Heart right ventricle (tissue), 16 donors: ENCODE results near the gene MLLT3. TPM values are rescaled to one million over a fixed set of nuclear protein-coding genes. Genes with fewer than 3 reads are reported as not detected.
A peak's percentile ranks its signal among the peaks of the same experiment; 100 is the strongest.

ENCODE experiments used
- ATAC-seq, 8 donors: fragments of 200-7000 bp; cut with Tn5 transposase; one replicate each; pipeline ENCODE4 v1.9.1; 2020; ENCODE audit warnings: mild to moderate bottlenecking in 8 of 8, moderate library complexity in 8 of 8, moderate number of reproducible peaks in 1 of 8
- DNase-seq, 2 donors: peaks; one replicate each; pipeline ENCODE4 v3.0.0-alpha.2; 2020
- H3K27ac ChIP-seq, 10 donors: fragments of 200-600 bp; sonication (generic) in 2 of 10; one replicate each; pipeline versions ENCODE4 v1.5.0 to v1.8.0; 2020 to 2022; ENCODE audit warnings: mild to moderate bottlenecking in 3 of 10
- H3K27me3 ChIP-seq, 7 donors: fragments of 200-600 bp; one replicate each; pipeline ENCODE4 v1.8.0; 2021 to 2022; ENCODE audit warnings: mild to moderate bottlenecking in 2 of 7
- H3K36me3 ChIP-seq, 9 donors: fragments of 200-600 bp; sonication (generic) in 1 of 9; one replicate each; pipeline versions ENCODE4 v1.5.0 to v1.8.0; 2020 to 2022; ENCODE audit warnings: mild to moderate bottlenecking in 2 of 9
- H3K4me1 ChIP-seq, 9 donors: fragments of 200-600 bp; sonication (generic) in 1 of 9; one replicate each; pipeline versions ENCODE4 v1.5.0 to v1.8.0; 2020 to 2022; ENCODE audit warnings: mild to moderate bottlenecking in 4 of 9
- H3K4me3 ChIP-seq, 10 donors: fragments of 200-600 bp; sonication (generic) in 2 of 10; one replicate each; pipeline versions ENCODE4 v1.5.0 to v1.8.0; 2020 to 2022; ENCODE audit warnings: mild to moderate bottlenecking in 7 of 10, moderate library complexity in 2 of 10
- H3K9me3 ChIP-seq, 11 donors: fragments of 200-600 bp in 10 of 11; sonication (generic) in 2 of 11; one replicate each; pipeline versions ENCODE4 v1.5.0 to v1.8.0; 2013 to 2022; ENCODE audit warnings: mild to moderate bottlenecking in 2 of 11, control low read depth in 1 of 11, moderate library complexity in 1 of 11
- CTCF ChIP-seq, 9 donors: fragments of 200-600 bp; sonication (generic) in 2 of 9; IDR thresholded peaks; one replicate each; pipeline versions ENCODE4 v1.5.0 to v1.8.0; 2021 to 2022; ENCODE audit warnings: antibody characterized with exemption in 9 of 9, mild to moderate bottlenecking in 5 of 9, moderate library complexity in 1 of 9
- WGBS, 2 donors: extraction: QIAGEN DNeasy Blood & Tissue Kit; methylation state at CpG; one replicate each; pipeline ENCODE4 v1.1.7; 2013; ENCODE audit warnings: inconsistent platforms in 1 of 2; 5-methylcytosine and 5-hydroxymethylcytosine counted together
- intact Hi-C, 10 donors: fragments of 100-400 bp; cut with DNase I; formaldehyde crosslinking; loops; one replicate each; pipeline versions ENCODE4 v1.11.1 to v1.14.2; 2022
- polyA plus RNA-seq, 2 donors: library from polyadenylated mRNA; stranded (reverse); fragments of 200-250 nt; gene quantifications; one replicate each; pipeline ENCODE4 v1.2.3, GENCODE V29; 2013
- total RNA-seq, 10 donors: library from RNA; stranded (reverse); fragmentation: NEBNext Ultra II Directional in 3 of 10; extraction: Animal tissue kit (Norgen Biotek cat#: 25700) in 3 of 10; gene quantifications; one replicate each; pipeline versions ENCODE4 v1.2.1 to v1.2.4, GENCODE V29; 2021 to 2023
- donor health status: Arrhythmogenic right ventricular cardiomyopathy.
- donor health status: ischemic (EF 13 %, LVEDD 7.1; RV severe dilation, severe dysfunction).
- donor health status: healthy with polysubstance abuse.
- donor health status: DM: no; HTN: yes; CAD: no.
- donor health status: DM: no; HTN: no; CAD: no.
- donor health status: ischemic (EF 25% LVEDD 6.9; RV normal size, moderate dysfunction).
- donor health status: ischemic (EF 25% LVEDD 5.7; RV mildly dilated, moderate dysfunction).
- donor health status: healthy.
- donor health status: DM: yes; HTN: yes; CAD: no.
- donor health status: Ischemic cardiomyopathy.
- donor health status: ischemic (EF 35%, LVEDD 5.7; RV mildly dilated, moderate dysfunction).
- donor health status: nonischemic (EF 11% LVEDD 7.7; RV severe dilation, severe dysfunction).
- donor health status: DM: yes; HTN: yes; CAD: no.
- donor health status: PGD.
- donor health status: ischemic (EF 29% LVEDD 5.4; RV normal size, mild dysfunction).
- donor health status: nonischemic (EF 23%, LVEDD 6.1; RV moderate dilation, normal function).

The MLLT3 gene
- total and polyA plus RNA-seq, 12 donors = 4.3 to 22.7 (median 13.5) TPM

GRCh38 chr9:20529837-20530236 is 92.5 kb downstream of the MLLT3 start:
- Histone ChIP-seq H3K4me3 (no peak overlapping the region), H3K27me3 (no peaks in the 10 kb centered on the region), H3K27ac (no peak overlapping the region), H3K4me1 (peaks cover 0 to 6% (median 0%) of the 10 kb centered on the region in 9 donors), H3K9me3 (no peaks in the 10 kb centered on the region), H3K36me3 (no peaks in the 10 kb centered on the region)
- ATAC-seq (no peak), DNase-seq (no peak)
- WGBS, 2 donors = 71 to 72% methylated on average over 2 of the region's 2 CpGs
- intact Hi-C loops = loop anchor here in 1 of 10 donors (10.0 kb wide), 1 partner anchor 65 kb away; no protein-coding TSS in a partner anchor
- TF ChIP-seq CTCF (IDR thresholded peaks at IDR 0.05) = no peak

- Histone ChIP-seq H3K4me3 (no peak overlapping the region), H3K27ac (no peak overlapping the region), H3K36me3 (no peaks in the 10 kb centered on the region), H3K4me1 (peaks cover 0 to 10% (median 0%) of the 10 kb centered on the region in 9 donors), H3K27me3 (no peaks in the 10 kb centered on the region), H3K9me3 (no peaks in the 10 kb centered on the region)
- TF ChIP-seq CTCF (IDR thresholded peaks at IDR 0.05) = no peak
- intact Hi-C loops = loop anchor here in 1 of 10 donors (10.0 kb wide), 1 partner anchor 63 kb away; no protein-coding TSS in a partner anchor
- ATAC-seq = no peak
- WGBS, 2 donors = 92 to 97% methylated on average over 5 of the region's 5 CpGs
- no peak for DNase-seq
Measured at GRCh38 chr9:20528253-20528652, 94.0 kb downstream of the MLLT3 start.

GRCh38 chr9:20526500-20527319 is 95.6 kb downstream of the MLLT3 start:
- Histone ChIP-seq H3K9me3 (no peaks in the 10 kb centered on the region), H3K4me1 (peaks cover 0 to 10% (median 0%) of the 10 kb centered on the region in 9 donors), H3K27me3 (no peaks in the 10 kb centered on the region), H3K4me3 (no peak overlapping the region), H3K27ac (no peak overlapping the region), H3K36me3 (no peaks in the 10 kb centered on the region)
- DNase-seq = no peak
- intact Hi-C loops = loop anchor here in 1 of 10 donors (10.0 kb wide), 1 partner anchor 62 kb away; no protein-coding TSS in a partner anchor
- WGBS, 2 donors = 97% methylated on average over 1 of the region's 1 CpG
- no peak for TF ChIP-seq CTCF (IDR thresholded peaks at IDR 0.05)
- no peak for ATAC-seq

GRCh38 chr9:20524776-20525175 is 97.5 kb downstream of the MLLT3 start:
- H3K9me3 ChIP-seq = no peaks in the 10 kb centered on the region
- no peak for DNase-seq
- H3K36me3 ChIP-seq = no peaks in the 10 kb centered on the region
- no peak overlapping the region for H3K27ac ChIP-seq
- H3K27me3 ChIP-seq = no peaks in the 10 kb centered on the region
- intact Hi-C loops = loop anchor here in 1 of 10 donors (10.0 kb wide), 1 partner anchor 60 kb away; no protein-coding TSS in a partner anchor
- 88 to 93% methylated on average over 2 of the region's 2 CpGs for WGBS, 2 donors
- H3K4me1 ChIP-seq = peaks cover 0 to 10% (median 0%) of the 10 kb centered on the region in 9 donors
- ATAC-seq = no peak
- TF ChIP-seq CTCF (IDR thresholded peaks at IDR 0.05) = peak in 1 of 9 donors; percentile 7
- H3K4me3 ChIP-seq = no peak overlapping the region
